ENCODE results near the gene KIF5C. TPM values are rescaled to one million over a fixed set of nuclear protein-coding genes. Genes with fewer than 3 reads are reported as not detected.

KIF5C gene
- total RNA-seq, 4 donors from 2014 or later = 0.77 to 11.0 (median 1.9) TPM

- intact Hi-C loops (cut with DNase I; ENCODE audit: low total_unique reads) = no loop called here
- no peak for DNase-seq
- Histone ChIP-seq H3K4me1 (no peaks in the 10 kb centered on the region), H3K36me3 (no peaks in the 10 kb centered on the region), H3K27ac (no peak overlapping the region), H3K9me3 (no peaks in the 10 kb centered on the region), H3K27me3 (peaks cover 0 to 11% of the 10 kb centered on the region in 2 donors), H3K4me3 (no peak overlapping the region)
- TF ChIP-seq CTCF (IDR thresholded peaks at IDR 0.05) (no peak), POLR2A (IDR thresholded peaks at IDR 0.05) (no peak)
Observed at GRCh38 chr2:148885988-148886387, 11.0 kb downstream of the KIF5C start.

DNA sequence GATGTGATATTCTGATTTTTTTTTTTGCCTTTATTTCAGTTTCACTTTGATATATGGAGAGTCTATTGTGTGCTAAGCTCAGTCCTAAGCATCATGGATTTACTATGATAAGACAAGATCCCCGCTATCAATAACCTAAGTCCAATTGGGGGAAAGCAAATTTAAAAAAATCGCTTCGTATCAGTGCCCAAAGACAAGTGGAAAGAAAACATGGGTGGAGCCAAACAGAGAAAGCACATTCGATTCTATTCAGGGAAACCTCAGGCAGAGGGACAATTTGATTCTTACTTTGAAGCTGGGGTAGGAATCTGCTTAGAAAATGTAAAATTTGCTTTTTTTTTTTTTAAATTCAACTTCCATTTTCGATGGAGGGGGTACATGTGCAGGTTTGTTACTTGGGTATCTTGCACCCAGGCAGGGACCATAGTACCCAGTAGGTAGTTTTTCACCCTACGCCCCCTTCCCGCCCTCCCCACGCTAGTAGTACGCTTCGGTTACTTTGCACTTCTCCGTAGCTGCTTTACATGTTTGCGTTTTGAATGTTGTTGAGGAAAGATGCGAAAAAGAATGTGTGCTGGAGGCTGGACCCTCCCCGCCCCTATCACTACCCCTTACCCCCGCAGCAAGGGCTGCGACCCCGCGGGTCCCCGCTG, 12.4 kb downstream of the KIF5C start:
- Histone ChIP-seq H3K27me3 (peaks cover 0 to 11% of the 10 kb centered on the region in 2 donors), H3K4me1 (no peaks in the 10 kb centered on the region), H3K9me3 (no peaks in the 10 kb centered on the region), H3K36me3 (no peaks in the 10 kb centered on the region), H3K4me3 (peak overlapping the region; percentile 12 to 17), H3K27ac (no peak overlapping the region)
- DNase-seq = no peak
- TF ChIP-seq POLR2A (IDR thresholded peaks at IDR 0.05) = no peak
- TF ChIP-seq CTCF (IDR thresholded peaks at IDR 0.05) = no peak
- intact Hi-C loops (cut with DNase I; ENCODE audit: low total_unique reads) = no loop called here

DNA sequence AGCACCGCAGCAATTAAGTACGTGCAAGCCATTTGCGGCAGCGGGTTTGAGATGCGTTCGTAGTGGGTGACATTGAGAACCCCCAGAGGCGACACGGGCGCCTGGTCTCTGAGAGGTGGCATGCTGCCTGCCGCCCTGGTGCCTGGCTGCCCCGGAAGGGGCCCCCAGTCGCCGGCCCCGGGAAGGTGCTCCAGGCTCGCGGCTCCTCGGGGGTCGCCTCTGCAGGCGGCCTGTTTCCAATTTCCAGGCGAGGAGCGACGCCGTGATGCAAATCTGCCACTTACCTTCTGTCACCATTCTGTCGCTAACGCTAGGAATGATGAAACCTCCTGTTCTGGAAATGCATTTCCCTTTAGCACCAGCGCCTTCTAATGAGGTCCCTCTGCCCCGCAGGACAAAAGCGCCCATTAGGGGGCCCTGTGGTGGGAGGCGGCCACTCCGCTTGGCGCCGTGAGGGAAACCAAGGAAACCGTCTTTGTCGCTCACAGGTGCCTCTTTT, 13.0 kb downstream of the KIF5C start:
- H3K9me3 ChIP-seq = no peaks in the 10 kb centered on the region
- H3K4me3 ChIP-seq = peak overlapping the region; percentile 12 to 17
- intact Hi-C loops (cut with DNase I; ENCODE audit: low total_unique reads) = no loop called here
- no peaks in the 10 kb centered on the region for H3K36me3 ChIP-seq
- H3K4me1 ChIP-seq = no peaks in the 10 kb centered on the region
- no peak for DNase-seq
- H3K27me3 ChIP-seq = peaks cover 0 to 11% of the 10 kb centered on the region in 2 donors
- no peak overlapping the region for H3K27ac ChIP-seq
- TF ChIP-seq POLR2A (IDR thresholded peaks at IDR 0.05) (no peak), CTCF (IDR thresholded peaks at IDR 0.05) (no peak)

GRCh38 chr2:148888986-148889385, 14.0 kb downstream of the KIF5C start:
- TF ChIP-seq POLR2A (IDR thresholded peaks at IDR 0.05) (no peak), CTCF (IDR thresholded peaks at IDR 0.05) (no peak)
- intact Hi-C loops (cut with DNase I; ENCODE audit: low total_unique reads) = no loop called here
- no peaks in the 10 kb centered on the region for H3K4me1 ChIP-seq

GRCh38 chr2:148893906-148894305, 18.9 kb downstream of the KIF5C start:
- no peaks in the 10 kb centered on the region for H3K36me3 ChIP-seq
- no peak overlapping the region for H3K4me3 ChIP-seq
- H3K27ac ChIP-seq = no peak overlapping the region
- TF ChIP-seq POLR2A (IDR thresholded peaks at IDR 0.05) (no peak), CTCF (IDR thresholded peaks at IDR 0.05) (no peak)
- DNase-seq = no peak
- H3K27me3 ChIP-seq = no peaks in the 10 kb centered on the region
- H3K4me1 ChIP-seq = no peaks in the 10 kb centered on the region
- intact Hi-C loops (cut with DNase I; ENCODE audit: low total_unique reads) = no loop called here
- no peaks in the 10 kb centered on the region for H3K9me3 ChIP-seq

More at GRCh38 chr2:148888986-148889385, 14.0 kb downstream of the KIF5C start:
- no peaks in the 10 kb centered on the region for H3K9me3 ChIP-seq
- no peak overlapping the region for H3K4me3 ChIP-seq
- no peak overlapping the region for H3K27ac ChIP-seq
- H3K27me3 ChIP-seq = peaks cover 0 to 11% of the 10 kb centered on the region in 2 donors
- no peaks in the 10 kb centered on the region for H3K36me3 ChIP-seq
- DNase-seq = no peak
